Ovary (tissue), 3 donors: Measurements from ENCODE around the gene SPI1.

ENCODE experiments used
- CTCF ChIP-seq, 3 donors: fragments of 450-650 bp in 2 of 3; fragments of 200-600 bp in 1 of 3; IDR thresholded peaks; one replicate each; pipeline versions ENCODE4 v1.5.1 to v1.8.0; 2016 to 2022; ENCODE audit warnings: antibody characterized with exemption in 3 of 3, mild to moderate bottlenecking in 1 of 3
- EP300 ChIP-seq: sonication (generic); formaldehyde crosslinking; IDR thresholded peaks from one replicate; pipeline ENCODE4 v1.6.1; 2017; ENCODE audit warnings: antibody characterized with exemption
- POLR2A ChIP-seq: fragments of 450-650 bp; IDR thresholded peaks from one replicate; pipeline ENCODE4 v1.6.1; 2017; ENCODE audit warnings: antibody characterized with exemption, mild to moderate bottlenecking, moderate library complexity
- donor health status: DM: no; HTN: no; CAD: no.

- TF ChIP-seq POLR2A, result no peak
- no peak for TF ChIP-seq CTCF (IDR thresholded peaks at IDR 0.05)
- TF ChIP-seq EP300, result no peak
Measured at GRCh38 chr11:47415949-47416472, 37.7 kb upstream of the SPI1 start.
